CD14-positive monocyte (primary cell): ENCODE results near the gene CILP2. TPM values are rescaled to one million over a fixed set of nuclear protein-coding genes. Genes with fewer than 3 reads are reported as not detected.

ENCODE experiments used
- DNase-seq, 3 donors: peaks; one replicate each; pipeline ENCODE4 v3.0.0-alpha.2; 2011 to 2022
- H2AFZ ChIP-seq: 2 replicates; pipeline ENCODE4 v1.6.0; 2012; ENCODE audit warnings: mild to moderate bottlenecking, low read depth, low read length, inconsistent platforms; ENCODE audit not compliant: insufficient read depth, poor library complexity, severe bottlenecking
- H3K27ac ChIP-seq, 2 donors: 1 replicate in 1 of 2; 2 replicates in 1 of 2; pipeline ENCODE4 v1.5.1; 2012 to 2013; ENCODE audit warnings: low read length in 2 of 2, control low read depth in 1 of 2, inconsistent platforms in 1 of 2, low read depth in 1 of 2, mild to moderate bottlenecking in 1 of 2
- H3K27me3 ChIP-seq, 2 donors: one replicate each; pipeline versions ENCODE4 v1.6.0 to v1.6.1; 2011 to 2013; ENCODE audit warnings: low read length in 2 of 2; ENCODE audit not compliant: control insufficient read depth in 2 of 2, insufficient read depth in 2 of 2
- H3K36me3 ChIP-seq, 2 donors: replicated peaks in 1 of 2; 1 replicate in 1 of 2; 2 replicates in 1 of 2; pipeline versions ENCODE4 v1.5.1 to v1.6.1; 2012 to 2013; ENCODE audit warnings: low read length in 2 of 2, control low read depth in 1 of 2, inconsistent platforms in 1 of 2, mild to moderate bottlenecking in 1 of 2; ENCODE audit not compliant: insufficient read depth in 2 of 2, control insufficient read depth in 1 of 2
- H3K4me1 ChIP-seq, 2 donors: 1 replicate in 1 of 2; 2 replicates in 1 of 2; pipeline versions ENCODE4 v1.5.1 to v1.6.1; 2012 to 2013; ENCODE audit warnings: low read length in 2 of 2, control low read depth in 1 of 2, inconsistent platforms in 1 of 2, mild to moderate bottlenecking in 1 of 2, moderate library complexity in 1 of 2; ENCODE audit not compliant: insufficient read depth in 2 of 2, control insufficient read depth in 1 of 2
- H3K4me2 ChIP-seq: replicated peaks from 2 replicates; pipeline ENCODE3; 2012; ENCODE audit warnings: low read length, moderate library complexity, mild to moderate bottlenecking; ENCODE audit not compliant: poor library complexity, severe bottlenecking; ENCODE audit errors: extremely low read depth
- H3K4me3 ChIP-seq, 3 experiments: fragments of 200-600 bp in 1 of 3; sonication (generic) in 1 of 3; replicated peaks in 1 of 3; 1 replicate in 2 of 3; 2 replicates in 1 of 3; pipeline ENCODE4 v1.5.1; 2011 to 2013; ENCODE audit warnings: low read length in 3 of 3, mild to moderate bottlenecking in 3 of 3, control low read depth in 2 of 3, low read depth in 2 of 3, inconsistent platforms in 1 of 3, moderate library complexity in 1 of 3
- H3K79me2 ChIP-seq: 2 replicates; pipeline ENCODE4 v1.6.0; 2012; ENCODE audit warnings: mild to moderate bottlenecking, control low read depth, inconsistent platforms, low read length, moderate library complexity; ENCODE audit not compliant: insufficient read depth
- H3K9ac ChIP-seq: 2 replicates; pipeline ENCODE4 v1.6.0; 2017; ENCODE audit warnings: low read length, mild to moderate bottlenecking; ENCODE audit not compliant: insufficient read depth, poor library complexity, severe bottlenecking
- H3K9me3 ChIP-seq, 2 donors: replicated peaks in 1 of 2; 1 replicate in 1 of 2; 2 replicates in 1 of 2; pipeline versions ENCODE4 v1.5.1 to v1.6.1; 2012 to 2013; ENCODE audit warnings: low read length in 2 of 2, control low read depth in 1 of 2; ENCODE audit not compliant: control insufficient read depth in 1 of 2, insufficient read depth in 1 of 2
- H4K20me1 ChIP-seq: 2 replicates; pipeline ENCODE4 v1.6.0; 2012; ENCODE audit warnings: mild to moderate bottlenecking, low read length, control low read depth, moderate library complexity; ENCODE audit not compliant: insufficient read depth
- H3K27ac Mint-ChIP-seq, 7 donors: one replicate each; pipeline ENCODE4 v1.8.0; 2020; ENCODE audit warnings: mild to moderate bottlenecking in 7 of 7, mixed read lengths in 7 of 7, moderate library complexity in 6 of 7, inconsistent platforms in 2 of 7
- H3K27me3 Mint-ChIP-seq, 3 donors: one replicate each; pipeline ENCODE4 v1.8.0; 2021 to 2022; ENCODE audit warnings: low read depth in 3 of 3, mild to moderate bottlenecking in 3 of 3, mixed read lengths in 3 of 3, moderate library complexity in 3 of 3, inconsistent platforms in 1 of 3
- H3K36me3 Mint-ChIP-seq, 2 donors: one replicate each; pipeline ENCODE4 v1.8.0; 2020; ENCODE audit warnings: mixed read lengths in 2 of 2, inconsistent platforms in 1 of 2, mild to moderate bottlenecking in 1 of 2
- H3K4me1 Mint-ChIP-seq: one replicate; pipeline ENCODE4 v1.8.0; 2020; ENCODE audit warnings: mild to moderate bottlenecking, mixed read lengths
- H3K4me3 Mint-ChIP-seq, 2 donors: one replicate each; pipeline ENCODE4 v1.8.0; 2020; ENCODE audit warnings: mild to moderate bottlenecking in 2 of 2, mixed read lengths in 2 of 2, moderate library complexity in 1 of 2
- H3K9me3 Mint-ChIP-seq, 7 donors: one replicate each; pipeline ENCODE4 v1.8.0; 2020 to 2022; ENCODE audit warnings: mixed read lengths in 7 of 7, mild to moderate bottlenecking in 6 of 7, moderate library complexity in 6 of 7, inconsistent platforms in 2 of 7
- WGBS: methylation state at CpG from one replicate; pipeline ENCODE4 v1.1.5; 2013; ENCODE audit warnings: missing lambda C conversion rate; ENCODE audit not compliant: insufficient coverage; 5-methylcytosine and 5-hydroxymethylcytosine counted together
- intact Hi-C, 2 donors: fragments of 100-400 bp; cut with micrococcal nuclease; formaldehyde crosslinking; loops; one replicate each; pipeline versions ENCODE4 v1.15.0 to v1.15.1; 2023
- polyA minus RNA-seq: library from RNA; depleted of rRNA, polyadenylated mRNA; stranded (reverse); fragments of >200 nt; gene quantifications from 2 replicates; pipeline ENCODE4 v1.2.3, GENCODE V29; 2012
- polyA plus RNA-seq, 3 donors: library from polyadenylated mRNA; depleted of rRNA in 1 of 3; unstranded in 2 of 3; stranded (reverse) in 1 of 3; fragments of 300-500 nt in 2 of 3; fragments of >200 nt in 1 of 3; fragmentation: Illumina TruSeq in 2 of 3; gene quantifications; 1 replicate in 2 of 3; 2 replicates in 1 of 3; pipeline ENCODE4 v1.2.3, GENCODE V29; 2012 to 2021
- total RNA-seq, 12 experiments: library from RNA in 1 of 12; stranded (reverse) in 1 of 12; fragments of 120-200 nt in 1 of 12; gene quantifications; one replicate each; pipeline ENCODE4 v1.2.4 and lab custom pipeline; 2013 to 2026; ENCODE audit warnings: mixed read lengths in 6 of 12, inconsistent platforms in 1 of 12
- TF ChIP-seq, protein P1 (sequence below): fragments of 200-600 bp; IDR thresholded peaks from one replicate; pipeline ENCODE4 v1.8.0; 2022; ENCODE audit warnings: antibody characterized with exemption, mild to moderate bottlenecking

Gene CILP2
- total RNA-seq (2013), result 0.04 TPM
- polyA plus RNA-seq (under 1 TPM in 1 of 3 donors, not detected in 2; 0.04 TPM), polyA minus RNA-seq (0.14 and 0.16 TPM in 2 replicates), total RNA-seq (lab: John Stamatoyannopoulos, UW) (0.15 to 4.3 (median 1.1) reads per million in 11 experiments)

- no peak within 1 kb of the TSS for H3K4me3 ChIP-seq
- peaks cover 0 to 2% of the 10 kb centered on the region in 2 donors for H3K36me3 Mint-ChIP-seq
Observed at GRCh38 chr19:19538061-19538784, at the start of gene CILP2. CILP2 (plus strand) TSS chr19:19538265; CDS start chr19:19538350, 85 bp downstream.

More at GRCh38 chr19:19538061-19538784, at the start of gene CILP2:
- peaks cover 8 to 43% of the 10 kb centered on the region in 2 donors for H3K27me3 ChIP-seq
- TF ChIP-seq, protein P1, sequence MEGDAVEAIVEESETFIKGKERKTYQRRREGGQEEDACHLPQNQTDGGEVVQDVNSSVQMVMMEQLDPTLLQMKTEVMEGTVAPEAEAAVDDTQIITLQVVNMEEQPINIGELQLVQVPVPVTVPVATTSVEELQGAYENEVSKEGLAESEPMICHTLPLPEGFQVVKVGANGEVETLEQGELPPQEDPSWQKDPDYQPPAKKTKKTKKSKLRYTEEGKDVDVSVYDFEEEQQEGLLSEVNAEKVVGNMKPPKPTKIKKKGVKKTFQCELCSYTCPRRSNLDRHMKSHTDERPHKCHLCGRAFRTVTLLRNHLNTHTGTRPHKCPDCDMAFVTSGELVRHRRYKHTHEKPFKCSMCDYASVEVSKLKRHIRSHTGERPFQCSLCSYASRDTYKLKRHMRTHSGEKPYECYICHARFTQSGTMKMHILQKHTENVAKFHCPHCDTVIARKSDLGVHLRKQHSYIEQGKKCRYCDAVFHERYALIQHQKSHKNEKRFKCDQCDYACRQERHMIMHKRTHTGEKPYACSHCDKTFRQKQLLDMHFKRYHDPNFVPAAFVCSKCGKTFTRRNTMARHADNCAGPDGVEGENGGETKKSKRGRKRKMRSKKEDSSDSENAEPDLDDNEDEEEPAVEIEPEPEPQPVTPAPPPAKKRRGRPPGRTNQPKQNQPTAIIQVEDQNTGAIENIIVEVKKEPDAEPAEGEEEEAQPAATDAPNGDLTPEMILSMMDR, result no peak
- no peak within 1 kb of the TSS for H3K27ac ChIP-seq
- H2AFZ ChIP-seq, result no peak within 1 kb of the TSS
- peaks cover 9 to 16% of the 10 kb centered on the region in 2 donors for H3K9me3 ChIP-seq
- no peak for DNase-seq
- no peaks in the 10 kb centered on the region for H3K36me3 ChIP-seq
- H3K27me3 Mint-ChIP-seq, result peaks cover 37 to 59% (median 53%) of the 10 kb centered on the region in 3 donors
- H3K9ac ChIP-seq, result no peak within 1 kb of the TSS
- no peak within 1 kb of the TSS for H3K27ac Mint-ChIP-seq
- peaks cover 34% of the 10 kb centered on the region for H3K4me1 Mint-ChIP-seq
- H4K20me1 ChIP-seq, result no peaks in the 10 kb centered on the region
- H3K79me2 ChIP-seq, result no peaks in the 10 kb centered on the region
- peaks cover 33 to 39% of the 10 kb centered on the region in 2 donors for H3K4me1 ChIP-seq
- H3K4me3 Mint-ChIP-seq, result peak within 1 kb of the TSS in 1 of 2 donors; percentile 80
- H3K4me2 ChIP-seq, result no peak within 1 kb of the TSS
- H3K9me3 Mint-ChIP-seq, result peaks cover 0 to 29% (median 21%) of the 10 kb centered on the region in 7 donors
- intact Hi-C loops, result loop anchor here in 1 of 2 donors (10.0 kb wide), 1 partner anchor 237 kb away; no protein-coding TSS in a partner anchor
- WGBS, result 6% methylated on average over 51 of the region's 56 CpGs
